ENCODE results near the gene KLHL29.

DNA sequence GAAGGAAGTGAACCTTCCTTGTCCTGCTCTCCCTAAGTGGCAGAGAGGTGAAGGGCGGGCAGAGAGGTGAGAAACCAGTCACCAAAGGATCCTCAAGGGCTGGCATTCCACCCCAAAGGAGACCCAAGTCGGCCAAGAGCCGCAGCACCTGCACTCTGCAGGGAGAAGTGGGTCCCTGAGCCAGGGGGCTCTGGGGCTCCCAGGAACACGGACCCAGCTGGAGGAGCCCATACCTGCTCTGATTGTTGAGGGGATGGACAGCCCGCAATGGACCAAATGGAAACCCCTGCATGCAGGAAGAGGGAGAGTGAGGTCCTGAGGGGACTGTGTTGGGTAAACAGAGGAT, 308.6 kb downstream of the KLHL29 start:
- TF ChIP-seq, protein P1, sequence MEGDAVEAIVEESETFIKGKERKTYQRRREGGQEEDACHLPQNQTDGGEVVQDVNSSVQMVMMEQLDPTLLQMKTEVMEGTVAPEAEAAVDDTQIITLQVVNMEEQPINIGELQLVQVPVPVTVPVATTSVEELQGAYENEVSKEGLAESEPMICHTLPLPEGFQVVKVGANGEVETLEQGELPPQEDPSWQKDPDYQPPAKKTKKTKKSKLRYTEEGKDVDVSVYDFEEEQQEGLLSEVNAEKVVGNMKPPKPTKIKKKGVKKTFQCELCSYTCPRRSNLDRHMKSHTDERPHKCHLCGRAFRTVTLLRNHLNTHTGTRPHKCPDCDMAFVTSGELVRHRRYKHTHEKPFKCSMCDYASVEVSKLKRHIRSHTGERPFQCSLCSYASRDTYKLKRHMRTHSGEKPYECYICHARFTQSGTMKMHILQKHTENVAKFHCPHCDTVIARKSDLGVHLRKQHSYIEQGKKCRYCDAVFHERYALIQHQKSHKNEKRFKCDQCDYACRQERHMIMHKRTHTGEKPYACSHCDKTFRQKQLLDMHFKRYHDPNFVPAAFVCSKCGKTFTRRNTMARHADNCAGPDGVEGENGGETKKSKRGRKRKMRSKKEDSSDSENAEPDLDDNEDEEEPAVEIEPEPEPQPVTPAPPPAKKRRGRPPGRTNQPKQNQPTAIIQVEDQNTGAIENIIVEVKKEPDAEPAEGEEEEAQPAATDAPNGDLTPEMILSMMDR (IDR thresholded peaks at IDR 0.05; ENCODE audit: insufficient read depth, low read length) = no peak
- TF ChIP-seq, protein P2, sequence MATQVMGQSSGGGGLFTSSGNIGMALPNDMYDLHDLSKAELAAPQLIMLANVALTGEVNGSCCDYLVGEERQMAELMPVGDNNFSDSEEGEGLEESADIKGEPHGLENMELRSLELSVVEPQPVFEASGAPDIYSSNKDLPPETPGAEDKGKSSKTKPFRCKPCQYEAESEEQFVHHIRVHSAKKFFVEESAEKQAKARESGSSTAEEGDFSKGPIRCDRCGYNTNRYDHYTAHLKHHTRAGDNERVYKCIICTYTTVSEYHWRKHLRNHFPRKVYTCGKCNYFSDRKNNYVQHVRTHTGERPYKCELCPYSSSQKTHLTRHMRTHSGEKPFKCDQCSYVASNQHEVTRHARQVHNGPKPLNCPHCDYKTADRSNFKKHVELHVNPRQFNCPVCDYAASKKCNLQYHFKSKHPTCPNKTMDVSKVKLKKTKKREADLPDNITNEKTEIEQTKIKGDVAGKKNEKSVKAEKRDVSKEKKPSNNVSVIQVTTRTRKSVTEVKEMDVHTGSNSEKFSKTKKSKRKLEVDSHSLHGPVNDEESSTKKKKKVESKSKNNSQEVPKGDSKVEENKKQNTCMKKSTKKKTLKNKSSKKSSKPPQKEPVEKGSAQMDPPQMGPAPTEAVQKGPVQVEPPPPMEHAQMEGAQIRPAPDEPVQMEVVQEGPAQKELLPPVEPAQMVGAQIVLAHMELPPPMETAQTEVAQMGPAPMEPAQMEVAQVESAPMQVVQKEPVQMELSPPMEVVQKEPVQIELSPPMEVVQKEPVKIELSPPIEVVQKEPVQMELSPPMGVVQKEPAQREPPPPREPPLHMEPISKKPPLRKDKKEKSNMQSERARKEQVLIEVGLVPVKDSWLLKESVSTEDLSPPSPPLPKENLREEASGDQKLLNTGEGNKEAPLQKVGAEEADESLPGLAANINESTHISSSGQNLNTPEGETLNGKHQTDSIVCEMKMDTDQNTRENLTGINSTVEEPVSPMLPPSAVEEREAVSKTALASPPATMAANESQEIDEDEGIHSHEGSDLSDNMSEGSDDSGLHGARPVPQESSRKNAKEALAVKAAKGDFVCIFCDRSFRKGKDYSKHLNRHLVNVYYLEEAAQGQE (IDR thresholded peaks at IDR 0.05; ENCODE audit: insufficient replicate concordance, low read depth) = no peak

All from HL-60 (cell line).